ENCODE measurements around the gene STK31.

- TF ChIP-seq POLR2A (IDR thresholded peaks at IDR 0.05; ENCODE audit: low read depth, low read length) (no peak), POLR2AphosphoS5 (IDR thresholded peaks at IDR 0.05; ENCODE audit: low read depth, low read length) (no peak)
Measured at GRCh38 chr7:23873306-23873705, 163.3 kb downstream of the STK31 start.
